GM06990 (cell line): ENCODE data around the gene CAND2.

Source experiments
- DNase-seq: peaks from one replicate; pipeline ENCODE4 v3.0.0-alpha.2; 2011; ENCODE audit not compliant: insufficient read length; ENCODE audit errors: extremely low read depth
- H3K27me3 ChIP-seq: replicated peaks from 2 replicates; pipeline ENCODE4 v1.6.0; 2011; ENCODE audit warnings: low read length; ENCODE audit not compliant: control insufficient read depth, insufficient read depth
- H3K36me3 ChIP-seq: 2 replicates; pipeline ENCODE4 v1.5.1; 2011; ENCODE audit warnings: low read length; ENCODE audit not compliant: control insufficient read depth, insufficient read depth
- H3K4me3 ChIP-seq: replicated peaks from 2 replicates; pipeline ENCODE4 v1.5.1; 2011; ENCODE audit warnings: low read depth, mild to moderate bottlenecking, control low read depth, low read length
- TF ChIP-seq, protein P1 (sequence below): IDR thresholded peaks from 2 replicates; pipeline ENCODE4 v1.5.1; 2011; ENCODE audit warnings: low read length, control low read depth, mild to moderate bottlenecking, inconsistent platforms; ENCODE audit not compliant: insufficient read depth, poor library complexity, severe bottlenecking

The CAND2 gene

DNA sequence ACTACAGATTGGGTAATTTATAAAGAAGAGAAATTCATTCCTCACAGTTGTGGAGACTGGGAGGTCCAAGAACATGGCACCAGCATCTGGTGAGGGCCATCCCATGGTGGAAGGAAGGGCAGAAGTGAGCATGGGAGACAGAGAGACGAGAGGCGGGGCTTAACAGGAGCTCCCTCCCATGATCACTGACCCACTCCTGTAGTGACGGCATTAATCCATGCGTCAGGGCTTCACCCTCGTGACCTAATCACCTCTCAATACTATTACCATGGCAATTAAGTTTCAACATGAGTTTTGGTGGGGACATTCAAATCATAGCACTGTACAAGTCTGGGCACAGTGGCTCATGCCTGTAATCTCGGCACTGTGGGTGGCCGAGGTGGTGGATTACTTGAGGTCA is 27.8 kb downstream of the CAND2 start:
- no peaks in the 10 kb centered on the region for H3K27me3 ChIP-seq
- TF ChIP-seq, protein P1, sequence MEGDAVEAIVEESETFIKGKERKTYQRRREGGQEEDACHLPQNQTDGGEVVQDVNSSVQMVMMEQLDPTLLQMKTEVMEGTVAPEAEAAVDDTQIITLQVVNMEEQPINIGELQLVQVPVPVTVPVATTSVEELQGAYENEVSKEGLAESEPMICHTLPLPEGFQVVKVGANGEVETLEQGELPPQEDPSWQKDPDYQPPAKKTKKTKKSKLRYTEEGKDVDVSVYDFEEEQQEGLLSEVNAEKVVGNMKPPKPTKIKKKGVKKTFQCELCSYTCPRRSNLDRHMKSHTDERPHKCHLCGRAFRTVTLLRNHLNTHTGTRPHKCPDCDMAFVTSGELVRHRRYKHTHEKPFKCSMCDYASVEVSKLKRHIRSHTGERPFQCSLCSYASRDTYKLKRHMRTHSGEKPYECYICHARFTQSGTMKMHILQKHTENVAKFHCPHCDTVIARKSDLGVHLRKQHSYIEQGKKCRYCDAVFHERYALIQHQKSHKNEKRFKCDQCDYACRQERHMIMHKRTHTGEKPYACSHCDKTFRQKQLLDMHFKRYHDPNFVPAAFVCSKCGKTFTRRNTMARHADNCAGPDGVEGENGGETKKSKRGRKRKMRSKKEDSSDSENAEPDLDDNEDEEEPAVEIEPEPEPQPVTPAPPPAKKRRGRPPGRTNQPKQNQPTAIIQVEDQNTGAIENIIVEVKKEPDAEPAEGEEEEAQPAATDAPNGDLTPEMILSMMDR, result no peak
- DNase-seq, result no peak
- no peaks in the 10 kb centered on the region for H3K36me3 ChIP-seq
- H3K4me3 ChIP-seq, result no peak overlapping the region

DNA sequence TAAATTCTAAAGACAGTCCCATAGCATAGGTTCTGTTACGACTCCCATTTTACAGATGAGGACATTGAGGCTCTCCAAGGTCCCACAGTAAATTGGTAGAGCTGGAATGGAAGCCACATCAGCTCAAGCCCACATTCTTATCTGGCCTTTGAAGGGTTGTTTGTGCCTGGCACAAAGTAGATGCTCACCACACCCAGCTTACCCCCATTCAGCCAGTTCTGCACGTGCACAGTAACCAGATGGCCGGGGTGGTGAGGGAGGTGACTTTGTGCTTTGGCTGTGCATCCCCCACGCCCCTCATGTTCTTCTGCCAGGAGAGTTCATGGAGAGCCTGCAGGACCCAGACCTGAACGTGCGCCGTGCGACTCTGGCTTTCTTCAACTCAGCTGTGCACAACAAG is 28.7 kb downstream of the CAND2 start:
- TF ChIP-seq, protein P1, result no peak
- no peak for DNase-seq
- no peaks in the 10 kb centered on the region for H3K27me3 ChIP-seq
- H3K4me3 ChIP-seq, result no peak overlapping the region
- H3K36me3 ChIP-seq, result no peaks in the 10 kb centered on the region

DNA sequence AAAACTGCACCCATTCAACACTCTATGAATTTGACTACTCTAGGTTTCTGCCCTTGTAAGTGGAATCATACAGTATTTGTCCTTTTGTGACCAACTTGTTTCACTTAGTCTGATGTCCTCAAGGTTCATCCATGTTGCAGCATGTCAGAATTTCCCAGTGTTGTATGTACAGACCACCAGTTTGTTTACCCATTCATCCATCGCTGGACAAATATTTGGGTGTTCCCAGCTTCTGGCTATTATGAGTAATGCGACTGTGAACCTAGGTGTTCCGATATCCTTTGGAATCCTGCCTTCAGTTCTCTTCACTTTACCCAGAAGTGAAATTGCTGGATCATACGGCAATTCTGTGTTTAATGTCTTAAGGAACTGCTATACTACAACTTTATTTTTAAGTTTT is 32.3 kb downstream of the CAND2 start:
- peaks cover 10% of the 10 kb centered on the region for H3K36me3 ChIP-seq
- DNase-seq, result no peak
- TF ChIP-seq, protein P1, result no peak
- no peaks in the 10 kb centered on the region for H3K27me3 ChIP-seq
- no peak overlapping the region for H3K4me3 ChIP-seq

DNA sequence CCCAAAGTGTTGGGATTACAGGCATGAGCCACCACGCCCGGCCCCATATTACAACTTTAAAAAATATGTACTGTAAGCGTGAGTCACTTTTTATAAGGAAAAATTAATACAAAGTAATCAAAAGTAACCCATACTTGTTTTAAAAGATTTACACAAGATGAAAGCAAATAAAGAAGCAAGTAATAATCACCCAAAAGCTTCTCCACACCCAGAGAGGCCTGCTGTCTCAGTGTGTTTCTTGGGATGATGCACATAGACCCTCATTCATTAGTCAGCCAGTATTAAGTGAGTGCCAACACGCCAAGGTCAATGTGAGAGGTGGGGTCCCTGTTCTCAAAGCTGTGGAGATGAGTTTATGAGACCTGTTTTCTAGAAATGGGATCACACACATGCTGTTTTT is 32.9 kb downstream of the CAND2 start:
- H3K36me3 ChIP-seq, result peaks cover 14% of the 10 kb centered on the region
- H3K4me3 ChIP-seq, result no peak overlapping the region
- TF ChIP-seq, protein P1, result no peak
- no peaks in the 10 kb centered on the region for H3K27me3 ChIP-seq
- DNase-seq, result no peak

DNA sequence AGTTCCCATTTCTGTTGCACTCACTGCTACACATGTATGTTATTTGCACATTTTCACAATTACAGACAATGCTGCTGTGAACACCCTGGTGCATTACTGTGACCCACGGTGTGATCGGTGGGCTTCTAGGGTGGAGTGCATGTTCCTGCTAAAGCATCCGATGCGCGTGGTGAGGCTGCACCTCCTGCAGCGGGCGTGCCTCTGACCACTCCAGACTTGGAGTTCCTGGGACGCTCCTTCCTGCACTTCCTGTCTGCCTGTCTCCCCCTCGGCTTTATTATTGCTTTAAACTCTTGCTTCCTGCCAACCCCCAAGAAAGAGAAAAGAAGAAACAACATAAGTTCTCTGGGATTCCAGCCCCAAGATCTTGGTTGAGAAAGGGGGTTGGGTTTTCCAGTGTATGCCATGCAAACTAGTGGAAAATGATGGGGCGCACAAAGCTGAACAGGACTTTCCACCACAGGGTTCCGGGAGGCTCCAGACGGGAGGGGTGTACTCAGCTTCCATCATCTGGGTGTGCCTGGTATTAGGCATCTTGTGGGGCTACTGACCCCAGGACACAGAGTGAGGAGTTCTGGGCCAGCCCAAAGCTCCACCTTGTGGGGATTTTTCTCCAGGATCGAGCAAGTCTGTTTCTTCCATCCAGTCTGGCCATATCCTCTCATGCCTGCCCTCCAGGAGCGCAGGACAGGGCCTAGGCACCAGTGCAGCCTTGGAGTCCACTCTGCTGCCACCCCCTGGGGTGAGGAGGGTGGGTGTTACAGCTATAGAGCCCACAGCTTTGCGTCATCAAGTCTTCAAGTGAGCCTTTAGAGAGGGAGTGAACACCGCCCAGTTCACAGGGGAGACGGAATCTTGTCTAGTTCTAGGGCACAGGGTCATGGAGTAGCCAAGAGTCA is 33.7 kb downstream of the CAND2 start:
- no peak overlapping the region for H3K4me3 ChIP-seq
- no peak for DNase-seq
- H3K27me3 ChIP-seq, result no peaks in the 10 kb centered on the region
- TF ChIP-seq, protein P1, result no peak
- peaks cover 20% of the 10 kb centered on the region for H3K36me3 ChIP-seq
